ENCODE results near the gene CNOT6. TPM values are rescaled to one million over a fixed set of nuclear protein-coding genes. Genes with fewer than 3 reads are reported as not detected.
A peak's percentile ranks its signal among the peaks of the same experiment; 100 is the strongest.

The CNOT6 gene
- polyA plus RNA-seq, 1 of the 3 experiments (the other 2 are of a cell fraction), result 17.1 TPM

DNA sequence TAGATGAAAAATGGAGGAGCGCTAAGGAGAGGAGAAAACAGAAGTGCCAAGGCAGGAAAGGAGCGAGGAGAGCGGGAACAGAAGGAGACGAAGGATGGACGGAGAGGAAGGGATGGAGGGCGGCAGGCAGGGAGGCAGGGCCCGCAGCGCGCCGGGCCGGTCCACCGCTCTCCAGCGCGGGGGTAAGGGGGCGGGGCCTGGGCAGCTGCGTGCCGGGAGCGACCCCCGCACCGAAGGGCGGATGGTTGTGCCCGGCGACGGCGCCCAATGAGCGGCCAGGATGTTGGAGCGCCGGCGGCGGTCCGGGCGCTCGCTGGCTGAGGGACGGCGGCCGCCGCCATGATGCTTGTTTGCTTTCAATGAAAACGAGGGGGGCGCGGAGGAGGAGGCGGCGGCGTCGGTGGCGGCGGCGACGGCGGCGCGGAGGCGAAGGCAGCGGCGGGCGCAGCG, at the start of gene CNOT6 (continued):
- TF ChIP-seq REST (IDR thresholded peaks at IDR 0.05; ENCODE audit: low read depth, low read length) (no peak), SMC3 (IDR thresholded peaks at IDR 0.05; ENCODE audit: low read depth, low read length) (no peak), TAF1 (IDR thresholded peaks at IDR 0.05; ENCODE audit: borderline replicate concordance, low read depth, low read length) (peak; percentile 71), ELF1 (IDR thresholded peaks at IDR 0.05) (no peak), MEF2A (IDR thresholded peaks at IDR 0.05; ENCODE audit: borderline replicate concordance, low read depth) (no peak), CTCF (IDR thresholded peaks at IDR 0.05) (no peak), RCOR1 (IDR thresholded peaks at IDR 0.05; ENCODE audit: low read length) (peak; percentile 68), EP300 (IDR thresholded peaks at IDR 0.05; ENCODE audit: borderline replicate concordance in 1 of 2, low read depth in 1 of 2, low read length in 1 of 2) (peak in 1 of 2 experiments; percentile 58; a peak in 1 of 4 replicates), RXRA (IDR thresholded peaks at IDR 0.05; ENCODE audit: borderline replicate concordance, low read depth) (no peak)

DNA sequence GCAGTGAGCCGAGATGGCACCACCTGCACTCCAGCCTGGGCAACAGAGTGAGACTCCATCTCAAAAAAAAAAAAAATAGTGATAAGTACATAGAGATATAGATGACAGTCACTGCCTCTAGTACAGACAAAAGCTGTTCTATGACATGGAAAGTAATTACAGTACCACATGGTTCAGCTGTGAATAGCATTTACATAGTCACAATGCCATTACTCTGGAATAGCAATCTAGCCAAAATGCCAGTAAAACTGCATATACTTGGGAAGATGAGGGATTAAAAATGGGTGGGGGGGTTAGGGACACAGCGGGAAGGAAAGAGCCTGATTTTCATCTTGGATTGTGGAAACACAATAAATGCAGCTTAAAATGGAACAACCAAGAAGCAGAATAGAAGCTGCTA, 39.4 kb upstream of the CNOT6 start:
- no peak for DNase-seq
- TF ChIP-seq USF2 (IDR thresholded peaks at IDR 0.05; ENCODE audit: borderline replicate concordance, low read depth, low read length) (no peak), TCF12 (IDR thresholded peaks at IDR 0.05) (no peak)
- ChIA-PET POLR2A (no interaction called here), CTCF (interaction anchor here (1.2 to 2.4 kb wide), 3 partner anchors 13 to 160 kb away, joined by 3 to 9 read pairs (median 5); no protein-coding TSS in a partner anchor)
- H3K4me1 ChIP-seq (ENCODE audit: control insufficient read depth in 1 of 2, insufficient read depth in 2 of 2, low read depth in 1 of 2, low read length in 1 of 2), result no peaks in the 10 kb centered on the region
- no peak overlapping the region for H3K27ac ChIP-seq (ENCODE audit: low read depth in 2 of 2, low read length in 1 of 2)
- H3K27me3 ChIP-seq (ENCODE audit: insufficient read depth), result no peaks in the 10 kb centered on the region
- no peaks in the 10 kb centered on the region for H3K36me3 ChIP-seq (replicated peaks in 1 of 2; ENCODE audit: control insufficient read depth in 1 of 2, insufficient read depth in 2 of 2, low read length in 1 of 2)
- no peak overlapping the region for H3K4me2 ChIP-seq
- H3K4me3 ChIP-seq (ENCODE audit: low read depth in 2 of 2, low read length in 1 of 2), result no peak overlapping the region
- H4K20me1 ChIP-seq (ENCODE audit: insufficient read depth), result no peaks in the 10 kb centered on the region
- H3K79me2 ChIP-seq (ENCODE audit: insufficient read depth), result no peaks in the 10 kb centered on the region
- no peaks in the 10 kb centered on the region for H3K9me3 ChIP-seq
- no peak overlapping the region for H3K9ac ChIP-seq
- 16% methylated on average over 2 of the region's 2 CpGs for WGBS (ENCODE audit: low lambda C conversion rate)
- H2AFZ ChIP-seq (ENCODE audit: low read depth), result no peak overlapping the region
- H3K9me2 ChIP-seq, result no peaks in the 10 kb centered on the region
- no peaks in the 10 kb centered on the region for H3F3A ChIP-seq (replicated peaks; ENCODE audit: insufficient read depth)
